Measurements from ENCODE around the gene PID1. TPM values are rescaled to one million over a fixed set of nuclear protein-coding genes. Genes with fewer than 3 reads are reported as not detected.

The PID1 gene
- 1 to 10 TPM; 5.7 to 7.4 (median 5.7) TPM for polyA plus RNA-seq (ENCODE audit: insufficient read length in 3 of 3)

DNA sequence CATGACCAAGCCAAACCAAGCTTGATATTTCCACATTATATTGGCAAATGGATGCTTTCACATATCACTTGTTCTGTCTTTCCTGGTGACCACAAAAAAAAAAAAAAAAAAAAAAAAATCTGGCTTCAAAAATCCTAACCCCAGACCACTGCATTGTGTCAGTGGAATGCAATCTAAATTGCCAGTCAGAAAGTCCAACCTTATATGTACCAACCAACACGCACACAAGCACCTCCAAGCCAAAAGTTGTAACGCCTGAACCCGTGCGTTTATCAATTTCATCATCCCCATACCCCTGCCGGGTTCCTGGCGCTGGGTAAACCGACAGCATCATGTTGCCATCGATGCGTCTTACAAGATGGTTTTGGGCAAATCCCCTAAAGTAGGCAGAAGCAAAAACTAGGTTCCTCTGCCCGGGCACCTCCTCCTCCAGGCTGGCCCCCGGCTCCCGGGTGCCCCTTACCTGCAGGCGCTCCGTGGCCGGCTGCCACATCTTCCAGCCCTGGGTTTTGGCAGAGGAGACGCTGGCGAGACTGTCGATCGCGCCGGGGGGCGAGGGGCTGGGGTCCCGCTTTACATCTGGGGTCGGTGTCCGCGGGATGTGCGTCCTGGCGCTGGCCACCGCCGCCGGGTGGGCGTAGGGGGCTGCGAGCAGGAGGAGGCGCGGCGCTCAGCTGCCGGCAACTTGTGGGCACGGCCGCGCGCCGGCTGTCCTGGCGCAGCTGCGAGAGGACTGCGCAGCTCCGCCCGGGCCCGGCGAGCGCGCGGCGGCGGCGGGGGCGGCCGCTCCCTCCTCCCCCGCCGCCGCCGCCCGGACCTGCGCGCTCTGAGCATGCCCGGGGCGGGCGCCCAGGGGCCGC is at the start of gene PID1:
PID1 (minus strand) TSS at position 737 of the 860 bp plus-strand sequence; CDS start at position 493, 244 bp downstream.
- peak in 1 of 3 donors; percentile 29 for DNase-seq (ENCODE audit: low read depth in 3 of 3, low spot score in 2 of 3)

- DNase-seq (ENCODE audit: low read depth in 3 of 3, low spot score in 2 of 3) = no peak
Observed at GRCh38 chr2:229319558-229319957, 48.5 kb upstream of the PID1 start.

- DNase-seq (ENCODE audit: low read depth in 3 of 3, low spot score in 2 of 3) = no peak
Observed at GRCh38 chr2:229314117-229314516, 43.0 kb upstream of the PID1 start.

DNA sequence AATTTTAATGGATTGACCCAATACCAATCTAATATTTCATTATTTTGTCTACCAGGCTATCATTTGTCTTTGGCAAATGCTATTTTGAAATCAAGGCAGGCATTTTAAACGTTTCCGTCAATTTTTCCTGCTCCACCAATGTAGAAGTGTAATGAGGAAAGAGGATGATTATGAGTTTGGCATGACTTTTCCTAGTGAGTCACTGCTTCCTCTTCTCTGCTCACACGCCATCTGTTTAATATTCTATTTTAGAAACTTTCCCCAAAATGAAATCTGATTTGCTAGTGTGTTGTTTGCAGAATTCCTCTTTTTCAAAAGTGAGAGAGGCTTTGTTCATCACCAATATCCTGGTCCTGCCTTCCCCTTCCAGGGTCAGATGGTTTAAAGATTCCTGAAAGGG is 42.5 kb upstream of the PID1 start:
- DNase-seq (ENCODE audit: low read depth in 3 of 3, low spot score in 2 of 3) = no peak

GRCh38 chr2:229301237-229301636 is 30.1 kb upstream of the PID1 start:
- no peak for DNase-seq (ENCODE audit: low read depth in 3 of 3, low spot score in 2 of 3)

- DNase-seq (ENCODE audit: low read depth in 3 of 3, low spot score in 2 of 3) = no peak
Observed at GRCh38 chr2:229300790-229301189, 29.7 kb upstream of the PID1 start.

DNA sequence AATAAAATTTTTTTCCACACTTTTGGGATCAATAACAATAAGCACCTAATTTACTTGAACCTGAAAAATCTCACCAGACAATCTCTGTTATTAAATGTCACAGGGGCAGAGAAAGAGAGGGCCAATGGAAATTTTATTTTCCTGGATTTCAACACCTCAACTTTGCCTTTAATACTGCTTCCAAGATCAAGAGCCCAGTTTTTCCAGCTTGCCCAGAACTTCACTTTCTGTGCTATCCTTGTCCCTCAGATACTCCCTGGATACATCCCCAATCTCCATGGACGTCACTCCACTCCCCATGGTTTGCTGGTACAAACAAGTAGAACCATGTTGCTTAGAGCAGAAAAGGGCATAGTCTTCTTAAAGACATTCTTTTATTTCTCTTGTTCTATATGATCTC is 29.3 kb upstream of the PID1 start:
- no peak for DNase-seq (ENCODE audit: low read depth in 3 of 3, low spot score in 2 of 3)

GRCh38 chr2:229297247-229297646 is 26.2 kb upstream of the PID1 start:
- DNase-seq (ENCODE audit: low read depth in 3 of 3, low spot score in 2 of 3) = no peak

DNA sequence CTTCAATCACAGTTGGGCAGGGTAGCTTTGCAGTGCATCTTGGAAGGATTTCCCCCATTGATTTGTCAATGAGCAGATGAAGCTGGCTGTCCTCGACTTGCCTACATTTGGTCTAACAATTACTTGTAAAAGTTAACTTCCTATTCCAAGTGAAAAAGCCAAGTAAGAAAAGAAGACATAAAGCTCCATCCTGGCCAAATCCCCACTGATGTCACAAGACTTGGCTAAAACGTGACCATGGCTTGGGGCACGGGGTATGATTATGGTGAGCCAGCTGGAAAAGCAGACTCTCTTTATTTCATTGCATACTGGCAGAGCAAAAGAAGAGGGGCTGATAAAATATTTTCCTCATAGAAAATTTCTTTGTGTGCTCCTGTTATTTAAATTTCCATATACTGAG is 25.4 kb upstream of the PID1 start:
- no peak for DNase-seq (ENCODE audit: low read depth in 3 of 3, low spot score in 2 of 3)

DNA sequence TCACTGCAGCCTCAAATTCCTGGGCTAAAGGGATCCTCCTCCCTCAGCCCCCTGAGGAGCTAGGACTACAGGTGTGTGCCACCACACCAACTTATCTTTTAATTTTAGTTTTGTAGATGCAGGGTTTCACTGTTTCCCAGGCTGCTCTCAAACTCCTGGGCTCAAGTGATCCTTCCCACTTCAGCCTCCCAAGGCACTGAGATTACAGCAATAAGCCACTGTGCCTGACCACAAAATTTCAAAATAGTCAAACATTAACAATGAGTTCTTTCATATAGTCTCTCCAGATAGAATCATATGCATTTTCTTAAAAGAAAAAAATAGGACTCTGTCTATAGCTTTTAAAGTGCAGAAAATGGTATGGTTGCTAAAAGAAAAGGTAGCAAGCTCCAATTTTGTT is 24.9 kb upstream of the PID1 start:
- no peak for DNase-seq (ENCODE audit: low read depth in 3 of 3, low spot score in 2 of 3)

DNA sequence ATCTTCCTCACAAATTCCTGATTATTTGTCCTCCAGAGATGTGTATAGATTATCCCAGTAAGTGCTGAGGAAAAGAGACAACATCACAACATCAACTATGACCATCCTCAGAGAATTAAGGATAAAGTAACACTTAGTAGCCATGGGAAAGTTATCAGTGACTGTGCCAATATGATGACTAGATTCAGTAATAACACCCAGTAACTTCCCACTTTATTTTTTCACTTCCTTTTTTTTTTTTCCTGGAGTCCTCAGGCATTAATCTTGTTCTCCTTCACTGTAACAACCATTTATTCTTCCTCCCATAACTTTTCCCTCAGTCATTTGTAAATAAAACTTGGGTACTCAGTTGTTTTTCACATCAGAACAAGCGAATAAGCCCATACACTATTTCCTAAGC is 16.7 kb upstream of the PID1 start:
- DNase-seq (ENCODE audit: low read depth in 3 of 3, low spot score in 2 of 3) = no peak

DNA sequence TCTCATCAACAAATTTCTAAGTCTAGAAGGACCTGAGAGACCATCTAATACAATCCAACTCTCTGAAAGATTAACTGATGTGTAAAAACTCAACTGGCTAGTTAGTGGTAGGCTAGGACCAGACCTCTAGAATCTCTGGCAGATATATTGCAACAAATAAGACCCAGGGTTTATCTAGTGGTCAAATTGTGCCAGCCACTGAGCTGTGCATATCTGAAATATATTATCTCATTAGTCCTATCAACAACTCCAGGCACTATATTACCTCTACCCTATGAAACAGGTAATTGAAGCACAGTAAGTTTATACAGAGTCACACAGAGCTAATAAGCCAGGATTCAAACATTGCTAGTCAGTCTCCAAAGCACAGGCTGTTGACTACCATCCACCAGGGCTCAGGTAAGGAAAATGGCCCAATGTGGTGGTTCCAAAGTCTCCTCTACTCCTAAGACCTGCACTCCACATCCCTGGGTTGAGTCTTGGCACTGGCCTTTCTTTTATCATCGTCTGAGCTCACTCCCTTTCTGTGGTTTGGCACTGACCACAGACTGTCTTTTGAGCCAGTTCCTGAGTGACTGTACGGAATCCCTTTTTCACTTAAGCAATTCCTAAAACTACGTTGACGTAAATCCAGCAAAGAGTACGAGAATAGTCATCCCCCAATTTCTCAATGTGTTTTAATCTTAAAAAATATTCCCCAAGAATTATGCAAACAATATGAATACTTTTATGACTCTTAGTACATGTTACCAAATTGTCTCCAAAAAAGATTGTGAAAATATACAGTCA is 11.9 kb upstream of the PID1 start:
- no peak for DNase-seq (ENCODE audit: low read depth in 3 of 3, low spot score in 2 of 3)

DNA sequence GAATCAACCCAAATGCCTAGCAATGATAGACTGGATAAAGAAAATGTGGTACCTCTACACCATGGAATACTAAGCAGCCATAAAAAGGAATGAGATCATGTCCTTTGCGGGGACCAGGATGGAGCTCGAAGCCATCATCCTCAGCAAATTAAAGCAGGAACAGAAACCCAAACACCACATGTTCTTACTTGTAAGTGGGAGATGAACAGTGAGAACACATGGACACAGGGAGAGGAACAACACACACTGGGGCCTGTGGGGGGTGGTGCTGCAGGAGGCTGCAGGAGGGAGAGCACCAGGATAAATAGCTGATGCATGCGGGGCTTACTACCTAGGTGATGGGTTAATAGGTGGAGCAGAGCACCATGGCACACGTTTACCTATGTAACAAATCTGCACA is 8.4 kb upstream of the PID1 start:
- DNase-seq (ENCODE audit: low read depth in 3 of 3, low spot score in 2 of 3) = no peak

DNA sequence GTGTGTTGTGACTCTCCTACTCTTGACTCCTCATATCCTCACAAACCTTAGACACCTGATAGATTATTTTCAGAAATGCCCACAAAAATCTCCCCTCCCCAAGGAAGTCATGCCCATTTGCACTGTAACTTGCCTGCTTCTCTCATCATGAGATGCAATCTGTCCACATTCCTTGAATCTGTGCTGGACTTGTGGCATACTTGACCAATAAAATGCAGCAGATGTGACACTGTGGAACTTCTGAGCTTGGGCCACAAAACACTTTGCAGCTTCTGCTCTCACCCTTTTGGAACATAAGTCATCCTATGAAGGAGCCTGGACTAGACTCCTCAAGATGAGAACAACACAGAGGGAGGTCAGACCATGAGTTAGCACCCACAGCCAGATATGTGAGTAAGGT is 4.4 kb upstream of the PID1 start:
- DNase-seq (ENCODE audit: low read depth in 3 of 3, low spot score in 2 of 3) = no peak

DNA sequence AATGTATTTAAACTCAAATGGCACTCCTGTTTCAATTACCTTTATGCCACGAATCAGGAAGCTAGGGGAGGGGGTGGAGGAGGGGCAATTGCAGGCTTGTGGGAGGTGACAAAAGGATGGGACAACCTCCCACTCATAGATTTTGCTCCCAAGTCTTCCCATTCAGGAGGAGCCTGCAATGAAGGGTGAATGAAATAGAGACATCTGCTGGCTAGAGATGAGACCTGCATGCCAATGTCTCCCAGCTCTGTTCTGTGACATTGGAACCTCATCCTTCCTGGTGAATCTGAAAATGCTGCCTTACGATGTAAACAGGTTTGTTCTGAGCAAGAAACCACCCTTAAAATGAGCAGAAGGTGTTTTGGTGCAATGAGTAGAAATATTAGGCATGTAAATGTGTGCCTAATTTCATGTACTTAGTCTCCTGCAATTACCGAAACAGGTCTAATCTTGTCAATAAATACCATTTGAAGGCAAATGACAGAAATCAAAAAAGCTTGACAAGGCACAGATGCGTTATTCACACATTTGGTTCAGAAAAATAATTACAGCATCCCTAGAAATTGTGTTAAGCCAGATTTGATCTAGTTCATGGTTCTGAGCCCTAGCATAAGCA is 2.7 kb upstream of the PID1 start:
- DNase-seq (ENCODE audit: low read depth in 3 of 3, low spot score in 2 of 3) = peak; percentile 31 to 54 (median 44)

DNA sequence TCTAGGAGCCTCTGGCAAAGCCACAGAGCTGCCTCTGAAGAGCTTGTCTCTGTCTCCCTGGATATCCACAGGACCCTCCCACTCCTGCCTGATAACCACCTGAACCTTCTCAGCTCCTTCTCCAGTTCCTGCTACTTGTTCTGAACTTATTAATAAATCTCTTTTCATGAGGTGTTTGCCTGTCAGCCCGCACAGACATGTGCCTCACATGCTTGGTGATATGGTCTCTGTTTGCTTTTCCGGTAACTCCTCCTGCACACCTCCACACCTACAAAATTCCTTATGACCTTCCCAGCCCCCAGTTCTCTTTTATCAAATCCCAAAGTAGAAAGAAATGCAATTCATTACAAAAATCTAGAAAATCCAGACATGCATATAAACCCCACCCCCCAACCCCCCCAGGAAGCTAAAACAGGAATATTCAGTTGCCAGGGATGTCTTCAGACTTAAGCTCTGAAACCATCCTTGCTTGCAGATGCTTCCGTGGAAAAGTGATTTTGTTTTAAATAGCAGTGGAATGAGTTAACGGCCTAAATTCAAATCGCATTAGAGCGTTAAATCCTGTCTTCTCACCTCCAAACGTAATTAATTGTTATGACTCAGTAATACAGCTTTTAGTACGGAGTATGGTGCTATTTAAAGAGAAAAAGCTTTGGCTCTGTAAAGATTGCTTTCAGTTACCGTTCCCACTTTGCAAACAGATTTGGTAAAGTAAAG is 2.1 kb upstream of the PID1 start:
- DNase-seq (ENCODE audit: low read depth in 3 of 3, low spot score in 2 of 3) = no peak

DNA sequence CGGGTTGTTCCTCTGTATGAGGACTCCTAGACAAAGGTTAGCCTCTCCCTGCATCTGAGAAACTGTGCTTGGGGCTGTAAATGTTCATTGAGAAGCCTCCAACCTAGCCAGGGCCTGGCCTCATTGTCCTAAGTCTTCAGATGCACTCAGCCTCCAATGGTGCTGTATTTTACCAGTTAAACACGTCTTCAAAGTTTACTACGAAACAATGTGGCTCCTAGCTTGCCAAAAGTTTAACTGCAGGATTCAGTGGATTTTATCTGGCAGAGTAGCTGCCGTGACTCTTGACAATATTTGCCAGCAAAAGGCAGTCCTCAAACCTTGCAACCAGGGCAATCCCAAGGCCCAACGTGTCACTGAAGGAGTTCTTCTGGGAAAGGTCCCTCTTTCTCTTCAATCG is 1.1 kb downstream of the PID1 start:
- no peak for DNase-seq (ENCODE audit: low read depth in 3 of 3, low spot score in 2 of 3)

GRCh38 chr2:229269146-229269545 is 1.9 kb downstream of the PID1 start:
- DNase-seq (ENCODE audit: low read depth in 3 of 3, low spot score in 2 of 3) = no peak

DNA sequence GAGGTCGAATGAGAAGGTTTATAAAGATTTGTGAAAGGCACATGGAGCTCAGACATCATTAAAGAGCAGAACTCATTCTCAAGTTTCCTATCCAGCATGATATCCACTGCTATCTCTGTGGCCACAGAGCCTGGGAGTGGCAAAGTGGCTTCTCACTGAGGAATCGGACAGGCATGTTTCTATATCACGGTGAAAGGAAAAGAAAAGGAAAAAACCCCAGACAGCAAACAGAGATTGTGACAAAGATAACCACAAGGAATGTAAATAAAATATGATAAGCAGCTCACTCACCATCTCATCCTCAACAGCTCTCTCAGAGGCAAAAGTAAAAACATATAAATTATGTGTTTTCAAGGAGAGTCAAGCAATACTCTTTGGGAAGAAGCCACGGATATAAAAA is 2.5 kb downstream of the PID1 start:
- DNase-seq (ENCODE audit: low read depth in 3 of 3, low spot score in 2 of 3) = no peak

GRCh38 chr2:229267080-229267479 is 4.0 kb downstream of the PID1 start:
- no peak for DNase-seq (ENCODE audit: low read depth in 3 of 3, low spot score in 2 of 3)

- DNase-seq (ENCODE audit: low read depth in 3 of 3, low spot score in 2 of 3) = no peak
Observed at GRCh38 chr2:229265727-229266126, 5.4 kb downstream of the PID1 start.

Measured in right renal cortex interstitium (tissue), 3 donors.